Activated T-cell treated with anti-CD3 and anti-CD28 coated beads, Interleukin-2, amount 50 U/mL, for 24 hours (primary cell): ENCODE results near the gene ADD3.

Experiments used
- DNase-seq: peaks from one replicate; pipeline ENCODE4 v3.0.0-alpha.2; 2020
- H3K27ac Mint-ChIP-seq: 2 replicates; pipeline ENCODE4 v1.8.0; 2020; ENCODE audit warnings: mild to moderate bottlenecking, mixed read lengths
- H3K27me3 Mint-ChIP-seq: 2 replicates; pipeline ENCODE4 v1.8.0; 2020; ENCODE audit warnings: mixed read lengths
- H3K36me3 Mint-ChIP-seq: 2 replicates; pipeline ENCODE4 v1.8.0; 2020; ENCODE audit warnings: low read depth, mixed read lengths
- H3K4me1 Mint-ChIP-seq: 2 replicates; pipeline ENCODE4 v1.8.0; 2020; ENCODE audit warnings: low read depth, mixed read lengths
- H3K4me3 Mint-ChIP-seq: 2 replicates; pipeline ENCODE4 v1.8.0; 2020; ENCODE audit warnings: mild to moderate bottlenecking, moderate library complexity, mixed read lengths
- H3K9me3 Mint-ChIP-seq: 2 replicates; pipeline ENCODE4 v1.8.0; 2020; ENCODE audit warnings: mixed read lengths

The ADD3 gene

GRCh38 chr10:110007161-110007700 is 553 bp upstream of the ADD3 start:
- H3K9me3 Mint-ChIP-seq, result no peaks in the 10 kb centered on the region
- no peak overlapping the region for H3K4me3 Mint-ChIP-seq
- H3K4me1 Mint-ChIP-seq, result peaks cover 40% of the 10 kb centered on the region
- peaks cover 8% of the 10 kb centered on the region for H3K36me3 Mint-ChIP-seq
- no peak overlapping the region for H3K27ac Mint-ChIP-seq
- no peaks in the 10 kb centered on the region for H3K27me3 Mint-ChIP-seq
- DNase-seq, result no peak

DNA sequence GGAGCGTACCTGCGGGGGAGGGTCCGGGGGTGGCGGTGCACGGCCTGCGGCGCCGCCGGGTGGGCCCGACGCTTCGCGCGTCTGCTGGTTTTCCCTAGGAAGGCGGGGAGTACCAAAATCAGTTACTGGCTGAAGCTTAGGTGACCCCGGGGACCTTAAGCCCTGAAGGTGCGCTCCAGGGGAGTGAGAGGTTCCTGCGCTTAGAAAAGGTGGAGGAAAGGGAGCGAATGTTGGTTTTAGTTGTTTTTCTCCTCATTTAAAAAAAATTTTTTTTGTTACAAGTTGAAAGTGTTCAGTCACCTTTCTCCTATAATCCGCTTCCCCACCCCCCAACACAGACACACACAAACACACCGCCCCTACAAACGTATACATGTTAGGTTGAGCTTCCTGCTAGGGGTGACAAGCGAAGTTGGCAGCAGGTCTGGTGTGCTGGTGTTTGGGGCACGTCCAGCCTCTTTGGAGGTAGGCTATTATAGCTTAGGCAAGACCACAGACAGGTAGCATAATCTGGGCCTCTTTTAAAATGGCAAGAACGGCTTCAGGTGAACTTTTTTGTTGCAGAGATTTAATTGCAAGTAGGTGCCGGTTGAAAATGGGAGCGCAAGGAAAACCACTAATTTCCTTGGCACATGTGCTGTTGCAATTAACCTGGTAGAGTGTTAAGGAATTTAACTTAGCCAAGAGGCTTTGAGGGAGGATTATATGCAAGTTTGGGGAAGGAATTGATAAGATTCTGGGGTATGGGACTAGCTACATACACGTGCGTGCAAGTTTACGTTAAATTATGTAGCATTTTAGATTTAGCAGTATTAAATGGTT is 945 bp downstream of the ADD3 start:
- peak; percentile 55 for DNase-seq
- Mint-ChIP-seq H3K9me3 (no peaks in the 10 kb centered on the region), H3K4me1 (peaks cover 50% of the 10 kb centered on the region), H3K27ac (no peak overlapping the region), H3K27me3 (no peaks in the 10 kb centered on the region), H3K4me3 (no peak overlapping the region), H3K36me3 (peaks cover 8% of the 10 kb centered on the region)

DNA sequence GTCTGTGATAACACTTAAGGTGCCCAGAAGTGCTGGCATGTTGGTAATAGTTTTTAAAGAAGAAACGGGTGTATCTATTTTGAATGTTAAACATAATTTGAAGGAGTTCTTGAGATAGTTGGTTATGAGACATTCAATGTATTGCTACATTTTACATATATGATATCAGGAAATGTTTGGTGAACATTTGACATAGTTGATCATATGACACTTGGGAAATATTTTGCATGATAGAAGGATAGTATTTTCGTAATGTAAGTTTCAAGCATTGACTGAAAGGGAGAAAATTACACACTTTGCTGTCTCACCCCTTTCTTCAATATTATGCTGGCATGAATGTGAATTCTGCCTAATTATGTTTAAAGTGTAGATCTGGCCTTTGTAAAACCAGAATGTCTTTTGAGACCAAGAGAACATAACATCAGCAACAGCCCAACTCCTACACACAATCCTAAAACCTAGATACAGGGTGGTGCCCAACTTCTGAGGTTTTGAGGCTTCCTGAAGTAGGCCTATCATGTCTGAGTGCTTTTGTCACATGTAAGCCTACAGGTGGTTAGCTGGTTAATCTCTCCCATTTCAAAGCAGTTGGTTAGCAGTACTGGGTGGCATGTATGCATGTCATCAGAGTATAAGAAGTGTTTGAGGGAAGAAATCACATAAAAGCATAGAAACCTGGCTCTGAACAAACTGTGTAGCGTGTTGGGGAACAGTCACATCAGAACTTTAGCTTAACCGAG is 2.1 kb downstream of the ADD3 start:
- H3K27me3 Mint-ChIP-seq, result no peaks in the 10 kb centered on the region
- peaks cover 9% of the 10 kb centered on the region for H3K36me3 Mint-ChIP-seq
- peaks cover 60% of the 10 kb centered on the region for H3K4me1 Mint-ChIP-seq
- DNase-seq, result no peak
- H3K4me3 Mint-ChIP-seq, result no peak overlapping the region
- H3K9me3 Mint-ChIP-seq, result no peaks in the 10 kb centered on the region
- H3K27ac Mint-ChIP-seq, result no peak overlapping the region

GRCh38 chr10:110010486-110011378 is 2.9 kb downstream of the ADD3 start:
- Mint-ChIP-seq H3K4me3 (no peak overlapping the region), H3K9me3 (no peaks in the 10 kb centered on the region), H3K27me3 (no peaks in the 10 kb centered on the region), H3K4me1 (peaks cover 65% of the 10 kb centered on the region), H3K36me3 (peaks cover 9% of the 10 kb centered on the region), H3K27ac (no peak overlapping the region)
- DNase-seq, result no peak

GRCh38 chr10:110011681-110012080 is 3.9 kb downstream of the ADD3 start:
- no peak overlapping the region for H3K4me3 Mint-ChIP-seq
- no peak for DNase-seq
- H3K27ac Mint-ChIP-seq, result peak overlapping the region; percentile 86
- H3K9me3 Mint-ChIP-seq, result no peaks in the 10 kb centered on the region
- peaks cover 75% of the 10 kb centered on the region for H3K4me1 Mint-ChIP-seq
- no peaks in the 10 kb centered on the region for H3K27me3 Mint-ChIP-seq
- H3K36me3 Mint-ChIP-seq, result peaks cover 9% of the 10 kb centered on the region

GRCh38 chr10:110013630-110014293 is 6.0 kb downstream of the ADD3 start:
- Mint-ChIP-seq H3K27ac (peak overlapping the region; percentile 86), H3K27me3 (no peaks in the 10 kb centered on the region), H3K4me1 (peaks cover 93% of the 10 kb centered on the region), H3K4me3 (peak overlapping the region; percentile 9), H3K9me3 (no peaks in the 10 kb centered on the region), H3K36me3 (peaks cover 6% of the 10 kb centered on the region)
- DNase-seq, result no peak

DNA sequence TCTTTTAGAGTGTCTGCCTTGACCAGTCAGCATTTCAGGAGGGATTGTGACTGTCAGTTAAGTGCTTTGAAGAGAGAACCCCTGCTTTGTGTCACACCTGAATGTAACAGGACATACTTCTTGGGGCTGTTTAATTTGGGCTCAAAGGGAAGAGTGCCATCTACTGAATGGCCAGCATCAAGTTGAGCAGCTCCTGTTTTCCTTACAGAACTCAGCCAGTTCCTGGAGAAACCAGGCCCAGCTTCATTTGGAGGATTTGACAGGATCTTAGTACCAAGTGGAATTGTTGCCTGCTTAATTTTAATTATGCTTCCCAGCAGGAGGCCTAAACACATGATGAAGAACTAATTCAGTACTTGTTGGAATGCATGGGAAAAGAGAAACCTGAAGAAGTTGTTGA is 8.3 kb downstream of the ADD3 start:
- peak overlapping the region; percentile 81 for H3K27ac Mint-ChIP-seq
- H3K4me1 Mint-ChIP-seq, result peaks cover 88% of the 10 kb centered on the region
- peaks cover 2% of the 10 kb centered on the region for H3K36me3 Mint-ChIP-seq
- peak overlapping the region; percentile 15 for H3K4me3 Mint-ChIP-seq
- H3K9me3 Mint-ChIP-seq, result no peaks in the 10 kb centered on the region
- DNase-seq, result no peak
- H3K27me3 Mint-ChIP-seq, result no peaks in the 10 kb centered on the region

DNA sequence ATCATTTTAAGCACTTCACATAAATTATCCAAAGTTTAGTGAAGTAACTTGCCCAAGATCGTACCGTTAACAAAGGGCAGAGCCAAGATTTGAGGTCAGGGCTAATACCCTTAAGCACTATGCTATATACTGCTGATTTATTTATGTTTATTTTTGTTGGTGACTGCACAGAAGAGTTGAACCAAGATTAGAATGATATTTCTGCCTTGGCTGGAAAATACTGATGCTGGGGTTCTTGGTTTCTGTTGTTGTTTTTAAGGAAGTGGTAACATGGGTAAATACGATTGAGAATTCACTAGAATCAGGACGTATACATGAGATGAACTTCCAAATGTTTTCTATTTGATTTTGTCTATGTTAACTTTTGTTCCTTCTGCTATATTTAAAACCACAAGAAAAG is 9.3 kb downstream of the ADD3 start:
- H3K27ac Mint-ChIP-seq, result peak overlapping the region; percentile 70

GRCh38 chr10:110017907-110018306 is 10.1 kb downstream of the ADD3 start:
- Mint-ChIP-seq H3K4me3 (no peak overlapping the region), H3K36me3 (peaks cover 2% of the 10 kb centered on the region)

More for the DNA sequence above, 9.3 kb downstream of the ADD3 start:
- Mint-ChIP-seq H3K36me3 (peaks cover 2% of the 10 kb centered on the region), H3K9me3 (no peaks in the 10 kb centered on the region), H3K4me1 (peaks cover 89% of the 10 kb centered on the region), H3K27me3 (no peaks in the 10 kb centered on the region), H3K4me3 (peak overlapping the region; percentile 35)
- no peak for DNase-seq

DNA sequence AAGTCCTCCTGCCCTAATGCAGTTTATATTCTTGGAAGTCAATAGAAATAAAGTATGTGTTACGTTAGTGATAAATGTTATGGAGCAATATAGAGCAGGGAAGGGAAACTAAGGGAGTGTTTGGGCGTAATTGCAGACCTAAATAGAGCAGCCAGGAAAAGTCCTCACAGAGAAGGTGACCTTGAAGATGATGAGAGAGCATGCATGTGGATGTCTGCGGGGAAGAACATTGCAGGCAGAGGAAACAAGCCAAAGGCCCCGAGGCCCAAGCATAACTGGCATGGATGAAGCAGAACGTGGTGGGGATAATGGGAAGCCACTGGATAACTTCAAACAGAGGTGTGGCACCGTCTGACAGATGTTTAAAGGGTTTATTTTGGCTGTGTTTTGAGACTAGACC is 12.5 kb downstream of the ADD3 start:
- Mint-ChIP-seq H3K27me3 (no peaks in the 10 kb centered on the region), H3K4me1 (peaks cover 80% of the 10 kb centered on the region), H3K9me3 (no peaks in the 10 kb centered on the region), H3K4me3 (no peak overlapping the region), H3K36me3 (no peaks in the 10 kb centered on the region), H3K27ac (peak overlapping the region; percentile 20)
- DNase-seq, result no peak

More at GRCh38 chr10:110017907-110018306, 10.1 kb downstream of the ADD3 start:
- Mint-ChIP-seq H3K9me3 (no peaks in the 10 kb centered on the region), H3K27ac (no peak overlapping the region), H3K27me3 (no peaks in the 10 kb centered on the region), H3K4me1 (peaks cover 86% of the 10 kb centered on the region)
- no peak for DNase-seq

GRCh38 chr10:110022716-110023504 is 15.1 kb downstream of the ADD3 start:
- peak overlapping the region; percentile 55 for H3K27ac Mint-ChIP-seq
- no peaks in the 10 kb centered on the region for H3K36me3 Mint-ChIP-seq
- DNase-seq, result no peak
- no peaks in the 10 kb centered on the region for H3K27me3 Mint-ChIP-seq
- H3K4me1 Mint-ChIP-seq, result peaks cover 76% of the 10 kb centered on the region
- H3K4me3 Mint-ChIP-seq, result no peak overlapping the region
- no peaks in the 10 kb centered on the region for H3K9me3 Mint-ChIP-seq

- H3K36me3 Mint-ChIP-seq, result no peaks in the 10 kb centered on the region
- DNase-seq, result no peak
- no peaks in the 10 kb centered on the region for H3K9me3 Mint-ChIP-seq
- H3K27me3 Mint-ChIP-seq, result no peaks in the 10 kb centered on the region
- no peak overlapping the region for H3K27ac Mint-ChIP-seq
- H3K4me1 Mint-ChIP-seq, result peaks cover 70% of the 10 kb centered on the region
- no peak overlapping the region for H3K4me3 Mint-ChIP-seq
These were observed 16.1 kb downstream of the ADD3 start for GRCh38 chr10:110023785-110024465.

DNA sequence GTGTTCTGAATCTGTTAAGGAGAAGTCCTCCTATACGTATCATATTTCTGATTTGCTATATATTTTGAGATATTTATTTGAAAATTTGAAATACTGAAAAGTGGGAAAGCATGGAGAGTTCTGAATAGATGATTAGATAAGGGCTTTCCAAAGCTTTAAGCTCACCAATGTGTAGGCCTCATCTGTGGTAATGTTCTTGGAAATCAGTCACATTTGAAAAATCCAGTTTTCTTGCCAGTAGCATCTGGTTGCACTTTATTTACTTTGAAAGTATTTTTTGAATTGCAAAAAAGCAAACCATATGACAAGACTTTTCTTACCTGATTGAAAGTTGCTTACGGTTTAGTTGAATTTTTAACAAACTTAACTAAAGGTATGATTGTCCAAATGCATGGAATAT is 21.7 kb downstream of the ADD3 start:
- Mint-ChIP-seq H3K36me3 (peaks cover 3% of the 10 kb centered on the region), H3K27ac (no peak overlapping the region), H3K27me3 (no peaks in the 10 kb centered on the region), H3K4me1 (peaks cover 67% of the 10 kb centered on the region), H3K9me3 (no peaks in the 10 kb centered on the region), H3K4me3 (no peak overlapping the region)
- DNase-seq, result no peak
